ENCODE measurements around the gene TSKU.

Gene TSKU

GRCh38 chr11:76844511-76844910 lies 61.4 kb downstream of the TSKU start:
- FAIRE-seq (no peak), DNase-seq (ENCODE audit: low spot score) (no peak)

GRCh38 chr11:76845069-76845468 lies 61.9 kb downstream of the TSKU start:
- DNase-seq (ENCODE audit: low spot score): no peak
- FAIRE-seq: no peak

- no peak for DNase-seq (ENCODE audit: low spot score)
- no peak for FAIRE-seq
These were observed 63.3 kb downstream of the TSKU start for GRCh38 chr11:76846441-76846840.

Data from RCC 7860 (cell line).